WERI-Rb-1 (cell line): Measurements from ENCODE around the gene PLA2G6.
"Not testable (repeated sequence)": the region's sequence is repeated elsewhere in the genome, so short reads cannot be mapped to it uniquely, and the experiment has no call there.

ENCODE experiments used
- DNase-seq: peaks from one replicate; pipeline ENCODE4 v3.0.0-alpha.2; 2020
- H3K27ac ChIP-seq: fragments of 250-450 bp; sonication (Bioruptor Pico); 2 replicates; pipeline ENCODE4 v1.5.1; 2020; ENCODE audit warnings: mild to moderate bottlenecking, moderate library complexity
- H3K27me3 ChIP-seq: fragments of 250-450 bp; sonication (Bioruptor Pico); 2 replicates; pipeline ENCODE4 v1.5.1; 2021; ENCODE audit warnings: mild to moderate bottlenecking, low read depth, moderate library complexity; ENCODE audit not compliant: insufficient read depth, severe bottlenecking
- H3K36me3 ChIP-seq: fragments of 250-450 bp; sonication (Bioruptor Pico); 2 replicates; pipeline ENCODE4 v1.5.1; 2020; ENCODE audit warnings: mild to moderate bottlenecking, moderate library complexity
- H3K4me3 ChIP-seq: 2 replicates; pipeline ENCODE4 v1.5.1; 2011; ENCODE audit warnings: low read depth, mild to moderate bottlenecking, control low read depth, low read length
- H3K9me3 ChIP-seq: fragments of 250-450 bp; sonication (Bioruptor Pico); 2 replicates; pipeline ENCODE4 v1.5.1; 2021; ENCODE audit warnings: mild to moderate bottlenecking, moderate library complexity; ENCODE audit not compliant: severe bottlenecking
- CTCF ChIP-seq: IDR thresholded peaks from 2 replicates; pipeline ENCODE4 v1.5.1; 2011; ENCODE audit warnings: low read depth, mild to moderate bottlenecking, control low read depth, inconsistent platforms, low read length

The PLA2G6 gene

GRCh38 chr22:38122616-38123015 lies 59.0 kb downstream of the PLA2G6 start:
- TF ChIP-seq CTCF: no peak
- Histone ChIP-seq H3K36me3 (peaks cover 1% of the 10 kb centered on the region; the same call in 1 of the 2 replicates), H3K27me3 (no peaks in the 10 kb centered on the region), H3K9me3 (no peaks in the 10 kb centered on the region), H3K27ac (no peak overlapping the region), H3K4me3 (no peak overlapping the region)
- DNase-seq: no peak

DNA sequence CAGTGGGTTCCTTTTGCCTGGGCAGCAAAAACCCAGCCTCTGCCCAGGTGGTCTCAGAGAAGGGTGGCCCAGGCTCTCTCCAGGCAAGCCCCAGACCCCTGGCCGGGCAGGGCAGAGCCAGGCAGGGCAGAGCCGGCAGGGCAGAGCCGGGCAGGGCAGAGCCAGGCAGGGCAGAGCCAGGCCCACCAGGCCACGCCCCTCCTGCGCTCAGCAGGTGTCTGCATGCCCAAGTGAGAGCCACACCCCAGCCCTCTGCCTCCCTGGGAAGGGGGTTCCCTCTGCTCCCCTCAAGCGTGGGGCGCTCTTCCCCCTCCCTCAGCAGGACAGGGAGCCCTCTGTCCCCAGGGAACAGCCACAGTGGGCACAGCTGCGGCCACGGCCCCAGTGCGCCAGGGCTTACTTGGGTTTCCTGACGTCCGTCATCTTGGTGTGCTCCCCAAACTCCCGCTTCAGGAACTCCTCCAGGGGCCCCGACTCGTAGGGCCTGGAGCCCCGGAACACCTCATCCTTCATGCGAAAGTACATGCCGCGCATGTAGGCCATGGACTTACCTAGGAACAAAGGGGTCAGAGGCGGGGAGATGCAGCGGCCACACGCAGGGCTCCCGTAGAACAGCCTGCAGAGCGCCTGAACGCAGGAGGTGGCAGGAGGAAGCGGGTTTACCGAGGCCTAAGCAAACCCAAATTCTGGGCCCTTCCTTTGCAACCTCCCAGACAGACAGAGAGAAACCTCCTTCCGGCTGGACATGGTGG lies 61.1 kb downstream of the PLA2G6 start:
- Histone ChIP-seq H3K27me3 (no peaks in the 10 kb centered on the region), H3K27ac (no peak overlapping the region), H3K4me3 (no peak overlapping the region), H3K9me3 (no peaks in the 10 kb centered on the region), H3K36me3 (no peaks in the 10 kb centered on the region)
- no peak for TF ChIP-seq CTCF
- DNase-seq: no peak

GRCh38 chr22:38118747-38119146 lies 62.9 kb downstream of the PLA2G6 start:
- DNase-seq, H3K4me3 ChIP-seq, H3K27ac ChIP-seq, H3K9me3 ChIP-seq, H3K36me3 ChIP-seq, H3K27me3 ChIP-seq: not testable (repeated sequence)

- no peak for TF ChIP-seq CTCF
- Histone ChIP-seq H3K27ac (no peak overlapping the region), H3K27me3 (no peaks in the 10 kb centered on the region), H3K9me3 (no peaks in the 10 kb centered on the region), H3K36me3 (no peaks in the 10 kb centered on the region; the same call in 1 of the 2 replicates), H3K4me3 (no peak overlapping the region)
- no peak for DNase-seq
These were observed 63.4 kb downstream of the PLA2G6 start for GRCh38 chr22:38118182-38118581.

DNA sequence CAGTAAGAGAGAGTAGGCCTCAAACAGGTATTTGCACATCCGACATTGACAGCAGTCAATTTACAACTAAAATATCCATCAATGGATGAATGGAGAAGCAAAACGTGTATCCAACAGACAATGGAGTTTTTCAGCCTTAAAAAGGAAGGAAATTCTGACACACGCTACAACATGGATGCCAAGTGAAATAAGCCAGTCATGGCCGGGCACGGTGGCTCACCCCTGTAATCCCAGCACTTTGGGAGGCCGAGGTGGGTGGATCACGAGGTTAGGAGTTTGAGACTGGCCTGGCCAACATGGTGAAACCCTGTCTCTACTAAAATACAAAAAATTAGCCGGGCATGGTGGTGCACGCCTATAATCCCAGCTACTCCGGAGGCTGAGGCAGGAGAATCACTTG lies 64.1 kb downstream of the PLA2G6 start:
- H3K36me3 ChIP-seq, H3K27ac ChIP-seq, DNase-seq, H3K9me3 ChIP-seq, H3K27me3 ChIP-seq, H3K4me3 ChIP-seq: not testable (repeated sequence)

DNA sequence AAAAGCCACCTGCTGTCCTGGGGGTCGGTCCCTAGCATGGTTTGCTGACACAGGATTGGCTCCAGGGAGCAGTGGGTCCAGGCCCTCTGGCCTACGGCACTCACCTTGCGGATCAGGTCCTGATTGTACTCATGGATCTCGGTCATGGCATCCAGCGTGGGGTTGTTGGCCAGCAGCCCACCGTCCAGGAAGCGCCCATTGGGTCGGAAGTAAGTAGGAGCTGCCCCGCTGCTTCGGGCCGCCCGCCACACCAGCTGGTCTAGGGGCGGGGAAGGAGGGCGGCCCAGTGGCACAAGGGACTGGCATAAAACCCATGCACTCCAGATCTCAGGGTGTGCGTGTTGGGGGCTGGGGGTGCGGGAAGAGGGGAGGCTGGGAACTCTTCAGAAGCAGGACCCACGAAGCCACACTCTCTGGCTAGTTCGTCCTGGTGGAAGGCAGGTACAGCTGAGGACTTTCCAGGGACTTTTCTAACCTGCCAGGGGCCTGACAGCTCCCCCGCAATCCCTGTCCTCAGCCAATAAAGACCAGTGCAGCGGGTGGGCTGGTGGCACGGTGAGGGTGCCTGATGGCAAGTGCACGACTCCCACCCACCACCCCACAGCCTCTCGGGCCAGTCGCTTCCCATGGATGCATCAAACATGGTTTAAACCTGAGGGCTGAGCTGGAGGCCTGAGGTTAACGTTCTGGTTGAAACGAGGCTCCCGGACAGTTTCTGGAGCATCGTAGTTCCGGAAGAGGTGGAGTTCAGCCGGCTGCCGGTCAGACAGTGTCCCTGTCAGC lies 66.0 kb downstream of the PLA2G6 start:
- H3K27ac ChIP-seq: no peak overlapping the region
- no peaks in the 10 kb centered on the region; the same call in 1 of the 2 replicates for H3K36me3 ChIP-seq
- H3K9me3 ChIP-seq: no peaks in the 10 kb centered on the region
- no peak for TF ChIP-seq CTCF
- no peaks in the 10 kb centered on the region for H3K27me3 ChIP-seq
- no peak for DNase-seq
- no peak overlapping the region for H3K4me3 ChIP-seq
